Right atrium auricular region (tissue), 2 donors: ENCODE results near the gene NTF4. TPM values are rescaled to one million over a fixed set of nuclear protein-coding genes. Genes with fewer than 3 reads are reported as not detected.
A peak's percentile ranks its signal among the peaks of the same experiment; 100 is the strongest.

Source experiments
- DNase-seq: peaks from one replicate; pipeline ENCODE4 v3.0.0-alpha.2; 2019; ENCODE audit warnings: low spot score
- H3K27ac ChIP-seq, 2 donors: fragments of 200-600 bp; sonication (generic); 1 replicate in 1 of 2; 2 replicates in 1 of 2; pipeline ENCODE4 v1.5.1; 2016 to 2019
- H3K27me3 ChIP-seq, 2 donors: fragments of 200-600 bp; sonication (generic); one replicate each; pipeline versions ENCODE4 v1.5.1 to v1.6.0; 2017 to 2019
- H3K36me3 ChIP-seq: fragments of 200-600 bp; sonication (generic); one replicate; pipeline ENCODE4 v1.5.1; 2016
- H3K4me1 ChIP-seq, 2 donors: fragments of 200-600 bp; sonication (generic); one replicate each; pipeline versions ENCODE4 v1.5.1 to v1.6.0; 2017 to 2019
- H3K4me3 ChIP-seq, 2 donors: fragments of 200-600 bp; sonication (generic); 1 replicate in 1 of 2; 2 replicates in 1 of 2; pipeline ENCODE4 v1.5.1; 2017 to 2019; ENCODE audit warnings: mild to moderate bottlenecking in 1 of 2, moderate library complexity in 1 of 2
- H3K9me3 ChIP-seq, 2 donors: fragments of 200-600 bp; sonication (generic); one replicate each; pipeline ENCODE4 v1.5.1; 2019
- total RNA-seq, 2 donors: library from RNA; depleted of rRNA; stranded (reverse); fragments of >200 nt; gene quantifications; one replicate each; pipeline ENCODE4 v1.1.0, GENCODE V29; 2016
- TF ChIP-seq, protein P1 (sequence below), 2 donors: fragments of 200-600 bp; sonication (generic); IDR thresholded peaks; one replicate each; pipeline ENCODE4 v1.5.1; 2019; ENCODE audit warnings: antibody characterized with exemption in 2 of 2

The NTF4 gene
- total RNA-seq, 2 donors from 2014 or later: not detected

GRCh38 chr19:49109051-49109450 is 44.4 kb upstream of the NTF4 start:
- TF ChIP-seq, protein P1, sequence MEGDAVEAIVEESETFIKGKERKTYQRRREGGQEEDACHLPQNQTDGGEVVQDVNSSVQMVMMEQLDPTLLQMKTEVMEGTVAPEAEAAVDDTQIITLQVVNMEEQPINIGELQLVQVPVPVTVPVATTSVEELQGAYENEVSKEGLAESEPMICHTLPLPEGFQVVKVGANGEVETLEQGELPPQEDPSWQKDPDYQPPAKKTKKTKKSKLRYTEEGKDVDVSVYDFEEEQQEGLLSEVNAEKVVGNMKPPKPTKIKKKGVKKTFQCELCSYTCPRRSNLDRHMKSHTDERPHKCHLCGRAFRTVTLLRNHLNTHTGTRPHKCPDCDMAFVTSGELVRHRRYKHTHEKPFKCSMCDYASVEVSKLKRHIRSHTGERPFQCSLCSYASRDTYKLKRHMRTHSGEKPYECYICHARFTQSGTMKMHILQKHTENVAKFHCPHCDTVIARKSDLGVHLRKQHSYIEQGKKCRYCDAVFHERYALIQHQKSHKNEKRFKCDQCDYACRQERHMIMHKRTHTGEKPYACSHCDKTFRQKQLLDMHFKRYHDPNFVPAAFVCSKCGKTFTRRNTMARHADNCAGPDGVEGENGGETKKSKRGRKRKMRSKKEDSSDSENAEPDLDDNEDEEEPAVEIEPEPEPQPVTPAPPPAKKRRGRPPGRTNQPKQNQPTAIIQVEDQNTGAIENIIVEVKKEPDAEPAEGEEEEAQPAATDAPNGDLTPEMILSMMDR (IDR thresholded peaks at IDR 0.05): no peak
- H3K36me3 ChIP-seq: peaks cover 49% of the 10 kb centered on the region
- no peak overlapping the region for H3K27ac ChIP-seq
- H3K9me3 ChIP-seq: no peaks in the 10 kb centered on the region
- DNase-seq: no peak
- peaks cover 0 to 18% of the 10 kb centered on the region in 2 donors for H3K4me1 ChIP-seq
- no peaks in the 10 kb centered on the region for H3K27me3 ChIP-seq
- no peak overlapping the region for H3K4me3 ChIP-seq

DNA sequence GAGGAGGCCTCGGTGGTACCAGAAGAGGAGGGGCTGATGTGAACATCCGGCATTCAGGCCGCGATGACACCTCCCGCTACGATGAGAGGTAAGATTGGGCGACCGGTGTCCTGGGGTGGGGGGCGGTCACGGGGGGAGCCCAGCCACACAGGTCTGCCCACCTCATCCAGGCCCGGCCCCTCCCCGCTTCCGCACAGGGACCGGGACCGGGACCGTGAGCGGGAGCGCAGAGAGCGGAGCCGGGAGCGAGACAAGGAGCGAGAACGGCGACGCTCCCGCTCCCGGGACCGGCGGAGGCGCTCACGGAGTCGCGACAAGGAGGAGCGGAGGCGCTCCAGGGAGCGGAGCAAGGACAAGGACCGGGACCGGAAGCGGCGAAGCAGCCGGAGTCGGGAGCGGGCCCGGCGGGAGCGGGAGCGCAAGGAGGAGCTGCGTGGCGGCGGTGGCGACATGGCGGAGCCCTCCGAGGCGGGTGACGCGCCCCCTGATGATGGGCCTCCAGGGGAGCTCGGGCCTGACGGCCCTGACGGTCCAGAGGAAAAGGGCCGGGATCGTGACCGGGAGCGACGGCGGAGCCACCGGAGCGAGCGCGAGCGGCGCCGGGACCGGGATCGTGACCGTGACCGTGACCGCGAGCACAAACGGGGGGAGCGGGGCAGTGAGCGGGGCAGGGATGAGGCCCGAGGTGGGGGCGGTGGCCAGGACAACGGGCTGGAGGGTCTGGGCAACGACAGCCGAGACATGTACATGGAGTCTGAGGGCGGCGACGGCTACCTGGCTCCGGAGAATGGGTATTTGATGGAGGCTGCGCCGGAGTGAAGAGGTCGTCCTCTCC is 43.2 kb upstream of the NTF4 start:
- Histone ChIP-seq H3K9me3 (no peaks in the 10 kb centered on the region), H3K4me1 (peaks cover 0 to 10% of the 10 kb centered on the region in 2 donors), H3K36me3 (peaks cover 62% of the 10 kb centered on the region), H3K27me3 (no peaks in the 10 kb centered on the region), H3K4me3 (no peak overlapping the region), H3K27ac (no peak overlapping the region)
- TF ChIP-seq, protein P1 (IDR thresholded peaks at IDR 0.05): no peak
- DNase-seq: no peak

DNA sequence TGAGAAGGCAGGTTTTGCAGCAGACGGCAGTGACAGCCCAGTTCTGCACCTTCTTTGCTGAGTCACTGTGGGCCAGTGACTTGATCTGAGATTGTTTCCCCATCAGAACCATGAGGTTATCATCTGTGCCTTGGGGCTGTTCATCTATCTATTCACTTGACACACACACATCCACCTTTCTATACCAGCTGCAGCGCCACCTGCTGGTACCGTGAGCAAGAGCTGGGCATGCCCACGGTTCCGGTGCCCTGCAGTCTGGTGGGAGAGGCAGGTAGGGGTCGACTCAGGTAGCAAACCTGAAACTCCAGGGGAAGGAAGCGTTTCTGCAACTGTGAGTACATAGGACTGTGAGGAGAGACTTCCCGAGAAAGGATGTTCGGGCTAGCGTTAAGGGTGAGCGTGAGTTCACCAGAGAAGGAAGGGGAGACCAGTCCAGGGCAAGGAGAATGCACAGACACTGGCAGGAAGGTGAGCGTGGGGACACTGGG is 42.1 kb upstream of the NTF4 start:
- Histone ChIP-seq H3K27me3 (no peaks in the 10 kb centered on the region), H3K9me3 (no peaks in the 10 kb centered on the region), H3K36me3 (peaks cover 73% of the 10 kb centered on the region), H3K27ac (no peak overlapping the region), H3K4me1 (peaks cover 0 to 10% of the 10 kb centered on the region in 2 donors), H3K4me3 (no peak overlapping the region)
- TF ChIP-seq, protein P1 (IDR thresholded peaks at IDR 0.05): peak; percentile 56 to 75
- no peak for DNase-seq

GRCh38 chr19:49104229-49104864 is 39.7 kb upstream of the NTF4 start:
- no peaks in the 10 kb centered on the region for H3K9me3 ChIP-seq
- no peak overlapping the region for H3K4me3 ChIP-seq
- H3K4me1 ChIP-seq: no peaks in the 10 kb centered on the region
- H3K36me3 ChIP-seq: peaks cover 93% of the 10 kb centered on the region
- H3K27me3 ChIP-seq: no peaks in the 10 kb centered on the region
- no peak overlapping the region for H3K27ac ChIP-seq
- no peak for DNase-seq
- TF ChIP-seq, protein P1 (IDR thresholded peaks at IDR 0.05): no peak

GRCh38 chr19:49103331-49104085 is 38.9 kb upstream of the NTF4 start:
- H3K9me3 ChIP-seq: no peaks in the 10 kb centered on the region
- peaks cover 96% of the 10 kb centered on the region for H3K36me3 ChIP-seq
- no peak overlapping the region for H3K4me3 ChIP-seq
- no peaks in the 10 kb centered on the region for H3K4me1 ChIP-seq
- TF ChIP-seq, protein P1 (IDR thresholded peaks at IDR 0.05): no peak
- no peak for DNase-seq
- no peak overlapping the region for H3K27ac ChIP-seq
- H3K27me3 ChIP-seq: no peaks in the 10 kb centered on the region
